Measurements from ENCODE around the gene ZRANB3.
A peak's percentile ranks its signal among the peaks of the same experiment; 100 is the strongest.
"Not testable (repeated sequence)": the region's sequence is repeated elsewhere in the genome, so short reads cannot be mapped to it uniquely, and the experiment has no call there.

ZRANB3 gene

DNA sequence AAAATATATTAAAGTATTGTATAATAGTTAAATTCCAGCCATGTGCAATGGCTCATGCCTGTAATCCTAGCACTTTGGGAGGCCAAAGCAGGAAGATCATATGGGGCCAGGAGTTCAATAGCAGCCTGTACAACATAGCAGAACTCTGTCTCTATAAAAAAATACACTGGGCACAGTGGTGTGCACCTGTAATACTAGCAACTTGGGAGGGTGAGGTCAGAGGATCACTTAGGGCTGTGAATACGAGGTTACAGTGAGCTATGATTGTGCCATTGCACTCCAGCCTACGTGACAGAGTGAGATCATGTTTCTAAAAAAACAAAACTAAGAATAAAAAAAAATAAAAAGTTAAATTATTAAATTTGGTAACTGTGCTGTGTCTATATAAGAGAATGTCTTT is 36.1 kb downstream of the ZRANB3 start:
- no peak overlapping the region for H3K4me3 ChIP-seq (ENCODE audit: low read depth, low read length)
- DNase-seq (ENCODE audit: low read depth): no peak

DNA sequence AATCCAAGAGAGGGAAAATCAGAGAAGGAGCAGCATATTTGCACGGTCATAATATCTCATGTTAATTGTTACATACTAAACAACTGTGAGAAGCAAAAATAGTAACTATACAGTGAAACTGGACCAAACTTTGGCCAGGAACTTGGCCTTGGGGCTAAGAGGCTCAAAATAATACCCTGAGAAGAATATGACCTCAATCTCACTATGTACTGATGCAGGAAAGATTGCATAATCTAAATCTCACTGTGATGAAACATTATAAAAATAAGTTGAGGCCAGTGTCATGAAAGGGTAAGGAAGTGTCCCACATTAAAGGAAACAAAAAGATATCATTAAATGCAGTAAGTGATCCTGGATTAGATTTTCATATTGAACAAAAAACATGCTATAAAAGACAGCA is 36.5 kb downstream of the ZRANB3 start:
- H3K4me3 ChIP-seq (ENCODE audit: low read depth, low read length): no peak overlapping the region
- DNase-seq (ENCODE audit: low read depth): peak; percentile 15

- DNase-seq (ENCODE audit: low read depth): no peak
- no peak overlapping the region for H3K4me3 ChIP-seq (ENCODE audit: low read depth, low read length)
Observed at GRCh38 chr2:135490376-135490775, 40.6 kb downstream of the ZRANB3 start.

DNA sequence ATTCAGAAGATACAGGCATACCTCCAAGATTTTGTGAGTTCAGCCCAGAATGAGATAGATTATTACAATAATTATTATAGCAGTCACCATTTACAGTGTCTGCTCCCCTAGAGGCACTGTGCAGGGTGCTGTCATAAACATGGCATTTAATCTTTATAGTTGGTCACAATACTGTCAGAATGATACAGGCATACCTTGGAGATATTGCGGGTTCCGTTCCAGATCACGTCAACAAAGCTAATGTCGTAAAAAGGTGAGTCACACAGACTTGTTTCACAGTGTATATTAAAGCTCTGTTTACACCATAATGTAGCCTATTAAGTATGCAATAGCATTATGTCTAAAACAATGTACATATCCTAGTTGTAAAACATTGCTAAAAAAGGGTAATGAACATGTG is 45.6 kb downstream of the ZRANB3 start:
- no peak overlapping the region for H3K4me3 ChIP-seq (ENCODE audit: low read depth, low read length)
- no peak for DNase-seq (ENCODE audit: low read depth)

GRCh38 chr2:135475128-135475527 is 55.9 kb downstream of the ZRANB3 start:
- no peak overlapping the region for H3K4me3 ChIP-seq (ENCODE audit: low read depth, low read length)
- no peak for DNase-seq (ENCODE audit: low read depth)

- H3K4me3 ChIP-seq (ENCODE audit: low read depth, low read length): no peak overlapping the region
- DNase-seq (ENCODE audit: low read depth): no peak
Observed at GRCh38 chr2:135473567-135473966, 57.5 kb downstream of the ZRANB3 start.

- H3K4me3 ChIP-seq (ENCODE audit: low read depth, low read length): no peak overlapping the region
- DNase-seq (ENCODE audit: low read depth): peak; percentile 4
Observed at GRCh38 chr2:135471106-135471505, 59.9 kb downstream of the ZRANB3 start.

DNA sequence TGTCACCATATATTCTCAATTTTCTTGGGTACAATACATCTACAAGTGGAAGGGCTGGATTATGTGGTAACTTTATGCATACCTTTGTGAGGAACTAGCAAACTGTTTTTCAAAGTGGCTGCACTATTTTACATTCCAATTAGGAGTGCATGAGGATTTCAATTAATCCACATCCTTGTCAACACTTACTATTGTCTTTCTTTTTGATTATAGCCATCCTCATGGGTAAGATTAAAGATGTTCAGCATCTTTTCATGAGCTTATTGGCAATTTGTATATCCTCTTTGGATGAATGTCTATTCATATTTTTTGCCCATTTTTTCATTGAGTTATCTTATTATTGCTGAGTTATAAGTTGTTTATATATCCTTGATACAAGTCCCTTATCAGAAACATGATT is 73.7 kb downstream of the ZRANB3 start:
- no peak for DNase-seq (ENCODE audit: low read depth)
- H3K4me3 ChIP-seq (ENCODE audit: low read depth, low read length): no peak overlapping the region

DNA sequence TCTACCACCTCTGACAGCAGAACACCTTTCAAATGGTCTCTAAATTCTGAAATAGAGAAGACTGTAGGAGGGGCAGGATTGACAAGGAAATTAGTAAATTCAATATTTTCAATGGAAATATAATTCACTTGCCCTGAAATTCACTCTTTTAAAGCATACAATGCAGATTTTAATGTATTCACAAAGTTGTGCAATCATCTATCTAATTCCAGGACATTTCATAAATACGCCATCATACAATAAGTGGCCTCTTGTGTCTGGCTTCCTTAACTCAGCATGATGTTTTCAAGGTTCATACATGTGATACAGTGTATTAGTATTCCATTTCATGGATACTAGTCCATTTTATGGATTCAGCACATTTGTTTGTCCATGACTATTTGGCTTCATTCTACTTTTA is 74.2 kb downstream of the ZRANB3 start:
- H3K4me3 ChIP-seq (ENCODE audit: low read depth, low read length): no peak overlapping the region
- DNase-seq (ENCODE audit: low read depth): no peak

GRCh38 chr2:135456431-135456830 is 74.6 kb downstream of the ZRANB3 start:
- no peak overlapping the region for H3K4me3 ChIP-seq (ENCODE audit: low read depth, low read length)
- DNase-seq (ENCODE audit: low read depth): no peak

DNA sequence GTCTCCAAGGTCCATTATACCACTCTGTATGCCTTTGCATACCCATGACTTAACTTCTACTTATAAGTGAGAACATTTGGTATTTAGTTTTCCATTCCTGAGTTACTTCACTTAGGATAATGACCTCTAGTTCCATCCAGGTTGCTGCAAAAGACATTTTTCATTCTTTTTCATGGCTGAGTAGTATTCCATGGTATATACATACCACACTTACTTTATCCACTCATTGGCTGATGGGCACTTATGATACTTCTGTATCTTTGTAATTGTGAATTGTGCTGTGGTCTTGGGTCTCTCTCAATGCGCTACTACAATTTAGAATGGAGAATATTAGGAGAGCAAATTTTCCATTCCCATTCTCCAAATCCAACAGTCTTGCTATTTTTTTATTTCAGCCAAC is 76.4 kb downstream of the ZRANB3 start:
- no peak for DNase-seq (ENCODE audit: low read depth)

GRCh38 chr2:135453027-135453426 is 78.0 kb downstream of the ZRANB3 start:
- DNase-seq (ENCODE audit: low read depth); H3K4me3 ChIP-seq (ENCODE audit: low read depth, low read length): not testable (repeated sequence)

More for the DNA sequence above, 76.4 kb downstream of the ZRANB3 start:
- no peak overlapping the region for H3K4me3 ChIP-seq (ENCODE audit: low read depth, low read length)

- no peak overlapping the region for H3K4me3 ChIP-seq (ENCODE audit: low read depth, low read length)
- no peak for DNase-seq (ENCODE audit: low read depth)
Observed at GRCh38 chr2:135451966-135452365, 79.1 kb downstream of the ZRANB3 start.

- not testable (repeated sequence) for H3K4me3 ChIP-seq (ENCODE audit: low read depth, low read length); DNase-seq (ENCODE audit: low read depth)
Observed at GRCh38 chr2:135443013-135443412, 88.0 kb downstream of the ZRANB3 start.

DNA sequence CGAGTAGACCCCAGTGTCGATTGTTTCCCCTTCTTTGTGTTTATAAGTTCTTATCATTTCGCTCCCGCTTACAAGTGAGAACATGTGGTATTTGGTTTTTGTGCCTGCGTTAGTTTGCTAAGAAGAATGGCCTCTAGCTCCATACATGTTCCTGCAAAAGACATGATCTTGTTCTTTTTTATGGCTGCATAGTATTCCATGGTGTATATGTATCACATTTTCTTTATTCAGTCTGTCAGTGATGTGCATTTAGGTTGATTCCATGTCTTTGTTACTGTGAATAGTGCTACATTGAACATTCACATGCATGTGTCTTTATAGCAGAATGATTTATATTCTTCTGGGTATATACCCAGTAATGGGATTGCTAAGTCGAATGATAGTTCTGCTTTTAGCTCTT is 95.9 kb downstream of the ZRANB3 start:
- DNase-seq (ENCODE audit: low read depth): not testable (repeated sequence)

GRCh38 chr2:135424849-135425248 is 106.2 kb downstream of the ZRANB3 start:
- H3K4me3 ChIP-seq (ENCODE audit: low read depth, low read length): no peak overlapping the region

More for the DNA sequence above, 95.9 kb downstream of the ZRANB3 start:
- H3K4me3 ChIP-seq (ENCODE audit: low read depth, low read length): not testable (repeated sequence)

GRCh38 chr2:135422898-135423297 is 108.1 kb downstream of the ZRANB3 start:
- DNase-seq (ENCODE audit: low read depth): no peak
- H3K4me3 ChIP-seq (ENCODE audit: low read depth, low read length): no peak overlapping the region

More at GRCh38 chr2:135424849-135425248, 106.2 kb downstream of the ZRANB3 start:
- no peak for DNase-seq (ENCODE audit: low read depth)

- no peak overlapping the region for H3K4me3 ChIP-seq (ENCODE audit: low read depth, low read length)
- no peak for DNase-seq (ENCODE audit: low read depth)
Observed at GRCh38 chr2:135411646-135412045, 119.4 kb downstream of the ZRANB3 start.

GRCh38 chr2:135409436-135409835 is 121.6 kb downstream of the ZRANB3 start:
- H3K4me3 ChIP-seq (ENCODE audit: low read depth, low read length): no peak overlapping the region
- DNase-seq (ENCODE audit: low read depth): no peak

- DNase-seq (ENCODE audit: low read depth); H3K4me3 ChIP-seq (ENCODE audit: low read depth, low read length): not testable (repeated sequence)
Observed at GRCh38 chr2:135396259-135396658, 134.8 kb downstream of the ZRANB3 start.

- DNase-seq (ENCODE audit: low read depth): no peak
- H3K4me3 ChIP-seq (ENCODE audit: low read depth, low read length): no peak overlapping the region
Observed at GRCh38 chr2:135386993-135387392, 144.0 kb downstream of the ZRANB3 start.

DNA sequence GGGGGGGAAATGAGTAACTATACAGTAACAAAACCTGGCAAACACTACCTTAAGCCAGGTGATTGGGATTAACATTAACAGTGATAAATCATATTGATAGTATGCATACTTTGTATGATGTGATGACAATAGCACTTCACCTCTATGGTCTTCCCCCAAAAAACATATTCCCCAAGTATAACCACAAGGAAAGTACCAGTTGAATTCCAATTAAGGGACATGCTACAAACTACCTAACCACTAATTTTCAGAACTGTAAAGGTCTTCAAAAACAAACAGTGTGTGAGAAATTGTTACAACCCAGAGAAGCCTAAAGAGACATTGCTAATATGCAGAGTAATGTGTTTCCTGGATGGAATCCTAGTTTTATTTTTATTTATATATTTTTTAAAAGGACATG is 152.4 kb downstream of the ZRANB3 start:
- H3K4me3 ChIP-seq (ENCODE audit: low read depth, low read length): no peak overlapping the region
- DNase-seq (ENCODE audit: low read depth): no peak

Data from skeletal muscle cell (primary cell).